LNCAP (cell line): ENCODE data around the gene MSTO1.

Source experiments
- CTCF ChIP-seq: fragments of 450-650 bp; IDR thresholded peaks from 2 replicates; pipeline ENCODE4 v1.5.1; 2017; ENCODE audit warnings: mild to moderate bottlenecking

Gene MSTO1

GRCh38 chr1:155652951-155653350, 42.9 kb downstream of the MSTO1 start:
- TF ChIP-seq CTCF = no peak

- no peak for TF ChIP-seq CTCF
These were observed 47.4 kb downstream of the MSTO1 start for GRCh38 chr1:155657463-155657862.
